Measurements from ENCODE around the gene CELA3A.
"Not testable (repeated sequence)": the region's sequence is repeated elsewhere in the genome, so short reads cannot be mapped to it uniquely, and the experiment has no call there.

CELA3A gene

GRCh38 chr1:21982122-21982521 lies 19.3 kb upstream of the CELA3A start:
- H3K4me3 ChIP-seq (ENCODE audit: control insufficient read depth, low read depth, low read length); DNase-seq (ENCODE audit: low read depth): not testable (repeated sequence)

DNA sequence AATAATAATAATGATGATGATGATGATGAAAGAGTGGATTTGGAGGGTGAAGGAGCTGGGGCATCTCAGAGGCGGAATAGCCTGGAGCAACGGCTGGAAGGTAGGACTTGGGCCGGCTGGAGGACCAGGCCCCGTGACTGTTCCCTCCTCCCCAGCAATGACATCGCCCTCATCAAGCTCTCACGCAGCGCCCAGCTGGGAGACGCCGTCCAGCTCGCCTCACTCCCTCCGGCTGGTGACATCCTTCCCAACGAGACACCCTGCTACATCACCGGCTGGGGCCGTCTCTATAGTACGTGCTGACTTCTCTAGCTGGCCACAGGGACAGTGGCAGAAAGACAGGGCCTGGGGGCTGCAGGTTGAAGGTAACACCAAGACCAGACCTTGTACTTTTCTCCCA lies 17.9 kb upstream of the CELA3A start:
- DNase-seq (ENCODE audit: low read depth); H3K4me3 ChIP-seq (ENCODE audit: control insufficient read depth, low read depth, low read length): not testable (repeated sequence)

GRCh38 chr1:21985893-21986292 lies 15.6 kb upstream of the CELA3A start:
- DNase-seq (ENCODE audit: low read depth); H3K4me3 ChIP-seq (ENCODE audit: control insufficient read depth, low read depth, low read length): not testable (repeated sequence)

- H3K4me3 ChIP-seq (ENCODE audit: control insufficient read depth, low read depth, low read length); DNase-seq (ENCODE audit: low read depth): not testable (repeated sequence)
These were observed 15.1 kb upstream of the CELA3A start for GRCh38 chr1:21986386-21986785.

GRCh38 chr1:21989672-21990393 lies 11.6 kb upstream of the CELA3A start:
- not testable (repeated sequence) for H3K4me3 ChIP-seq (ENCODE audit: control insufficient read depth, low read depth, low read length); DNase-seq (ENCODE audit: low read depth)

- not testable (repeated sequence) for DNase-seq (ENCODE audit: low read depth); H3K4me3 ChIP-seq (ENCODE audit: control insufficient read depth, low read depth, low read length)
These were observed 9.3 kb upstream of the CELA3A start for GRCh38 chr1:21992186-21992585.

DNA sequence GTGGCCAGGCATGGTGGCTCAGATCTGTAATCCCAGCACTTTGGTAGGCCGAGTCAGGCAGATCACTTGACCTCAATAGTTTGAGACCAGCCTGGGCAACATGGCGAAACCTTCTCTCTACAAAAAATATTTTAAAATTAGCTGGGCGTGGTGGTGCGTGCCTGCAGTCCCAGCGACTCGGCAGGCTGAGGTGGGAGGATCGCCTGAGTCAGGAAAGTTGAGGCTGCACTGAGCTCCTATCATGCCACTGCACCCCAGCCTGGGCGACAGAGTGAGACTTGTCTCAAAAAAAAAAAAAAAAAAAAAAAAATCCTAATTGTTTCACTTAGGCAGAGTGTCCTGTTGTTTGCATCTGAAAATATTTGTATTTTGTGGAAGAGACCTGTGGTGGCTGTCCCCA lies 6.7 kb upstream of the CELA3A start:
- H3K4me3 ChIP-seq (ENCODE audit: control insufficient read depth, low read depth, low read length): not testable (repeated sequence)

GRCh38 chr1:21996663-21996970 lies 4.8 kb upstream of the CELA3A start:
- not testable (repeated sequence) for H3K4me3 ChIP-seq (ENCODE audit: control insufficient read depth, low read depth, low read length)

More for the DNA sequence above, 6.7 kb upstream of the CELA3A start:
- DNase-seq (ENCODE audit: low read depth): not testable (repeated sequence)

GRCh38 chr1:21997891-21998623 lies 3.4 kb upstream of the CELA3A start:
- DNase-seq (ENCODE audit: low read depth); H3K4me3 ChIP-seq (ENCODE audit: control insufficient read depth, low read depth, low read length): not testable (repeated sequence)

More at GRCh38 chr1:21996663-21996970, 4.8 kb upstream of the CELA3A start:
- DNase-seq (ENCODE audit: low read depth): not testable (repeated sequence)

DNA sequence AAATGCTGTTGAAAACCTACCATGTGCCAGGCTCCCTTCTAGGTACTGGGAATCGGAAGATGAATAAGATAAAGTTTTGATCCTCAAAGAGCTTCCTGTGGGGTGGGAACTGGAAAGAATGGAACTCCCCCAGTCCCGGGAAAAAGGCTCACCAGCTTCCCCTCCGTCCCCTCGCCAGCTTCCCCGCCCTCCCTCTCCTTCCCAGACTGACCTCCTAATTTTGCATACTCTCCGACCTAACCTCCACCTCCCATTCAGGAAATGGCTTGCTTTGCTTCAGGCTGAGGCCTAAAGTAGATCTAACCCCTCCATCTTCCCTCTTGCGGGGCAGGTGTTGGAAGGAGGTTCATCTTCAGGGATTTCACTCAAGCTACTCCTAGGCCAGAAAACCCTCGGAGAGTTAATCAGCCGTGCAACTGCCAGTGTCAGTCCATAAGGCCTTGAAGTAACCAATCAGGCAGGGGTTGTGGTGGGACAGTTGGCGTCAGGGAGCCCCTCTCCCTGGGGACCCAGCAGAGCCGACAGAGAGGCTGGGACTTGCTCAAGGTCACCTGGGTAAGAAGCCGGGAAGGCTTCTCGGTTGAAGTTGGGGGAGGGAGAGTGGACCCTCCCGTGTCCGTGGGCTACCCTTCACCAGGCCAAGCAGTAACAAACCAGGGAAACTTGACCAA lies 2.7 kb upstream of the CELA3A start:
- H3K4me3 ChIP-seq (ENCODE audit: control insufficient read depth, low read depth, low read length): not testable (repeated sequence)

GRCh38 chr1:21999645-22000044 lies 1.8 kb upstream of the CELA3A start:
- not testable (repeated sequence) for DNase-seq (ENCODE audit: low read depth); H3K4me3 ChIP-seq (ENCODE audit: control insufficient read depth, low read depth, low read length)

More for the DNA sequence above, 2.7 kb upstream of the CELA3A start:
- DNase-seq (ENCODE audit: low read depth): not testable (repeated sequence)

GRCh38 chr1:22002461-22002860 lies 1.0 kb downstream of the CELA3A start:
- DNase-seq (ENCODE audit: low read depth): not testable (repeated sequence)

GRCh38 chr1:22002875-22003274 lies 1.4 kb downstream of the CELA3A start:
- not testable (repeated sequence) for DNase-seq (ENCODE audit: low read depth); H3K4me3 ChIP-seq (ENCODE audit: control insufficient read depth, low read depth, low read length)

More at GRCh38 chr1:22002461-22002860, 1.0 kb downstream of the CELA3A start:
- not testable (repeated sequence) for H3K4me3 ChIP-seq (ENCODE audit: control insufficient read depth, low read depth, low read length)

- DNase-seq (ENCODE audit: low read depth); H3K4me3 ChIP-seq (ENCODE audit: control insufficient read depth, low read depth, low read length): not testable (repeated sequence)
These were observed 2.5 kb downstream of the CELA3A start for GRCh38 chr1:22003959-22004358.

Data from fibroblast of mammary gland (primary cell).